ENCODE measurements around the gene KRI1.

DNA sequence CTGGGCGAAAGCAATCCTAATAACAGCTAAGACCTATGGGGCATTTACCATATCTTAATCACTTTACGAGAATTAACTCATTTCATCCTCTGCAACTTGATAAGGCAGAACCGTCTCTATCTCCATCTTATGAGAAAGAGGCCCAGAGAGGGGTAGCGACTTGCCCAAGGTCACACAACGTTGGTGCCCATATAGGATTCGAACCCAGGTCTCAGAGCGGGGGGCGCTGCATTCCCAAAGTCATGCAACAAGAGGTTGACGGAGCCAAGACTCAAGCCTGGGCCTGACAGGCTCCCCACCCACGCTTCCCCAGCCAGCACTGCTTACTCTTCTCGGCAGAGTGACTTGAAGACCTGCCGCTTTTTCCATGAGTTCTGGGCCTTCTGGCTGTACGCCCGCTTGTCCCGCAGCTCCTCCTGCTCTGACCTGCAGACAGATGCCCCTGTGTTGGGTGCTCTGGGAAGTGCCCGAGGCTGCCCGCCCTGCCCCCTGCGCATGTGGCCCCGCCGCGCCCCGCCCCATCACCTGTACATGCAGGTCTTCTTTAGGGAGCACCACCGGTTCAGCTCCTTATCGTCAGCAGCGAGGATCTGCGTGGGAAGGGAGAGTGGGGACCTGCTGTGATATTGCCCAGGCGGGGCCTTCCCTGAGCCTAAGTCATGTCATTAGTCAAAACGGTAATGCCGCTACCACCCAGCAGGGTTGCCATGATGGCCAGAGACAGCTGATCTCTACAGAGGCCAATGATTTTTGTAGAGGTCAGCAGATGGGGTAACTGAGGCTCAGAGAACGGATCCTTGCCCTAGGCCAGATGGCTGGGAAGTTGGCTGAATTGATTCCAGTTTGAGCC is 10.8 kb downstream of the KRI1 start:
- TF ChIP-seq POLR2AphosphoS5 (IDR thresholded peaks at IDR 0.05): no peak
- TF ChIP-seq, protein P1, sequence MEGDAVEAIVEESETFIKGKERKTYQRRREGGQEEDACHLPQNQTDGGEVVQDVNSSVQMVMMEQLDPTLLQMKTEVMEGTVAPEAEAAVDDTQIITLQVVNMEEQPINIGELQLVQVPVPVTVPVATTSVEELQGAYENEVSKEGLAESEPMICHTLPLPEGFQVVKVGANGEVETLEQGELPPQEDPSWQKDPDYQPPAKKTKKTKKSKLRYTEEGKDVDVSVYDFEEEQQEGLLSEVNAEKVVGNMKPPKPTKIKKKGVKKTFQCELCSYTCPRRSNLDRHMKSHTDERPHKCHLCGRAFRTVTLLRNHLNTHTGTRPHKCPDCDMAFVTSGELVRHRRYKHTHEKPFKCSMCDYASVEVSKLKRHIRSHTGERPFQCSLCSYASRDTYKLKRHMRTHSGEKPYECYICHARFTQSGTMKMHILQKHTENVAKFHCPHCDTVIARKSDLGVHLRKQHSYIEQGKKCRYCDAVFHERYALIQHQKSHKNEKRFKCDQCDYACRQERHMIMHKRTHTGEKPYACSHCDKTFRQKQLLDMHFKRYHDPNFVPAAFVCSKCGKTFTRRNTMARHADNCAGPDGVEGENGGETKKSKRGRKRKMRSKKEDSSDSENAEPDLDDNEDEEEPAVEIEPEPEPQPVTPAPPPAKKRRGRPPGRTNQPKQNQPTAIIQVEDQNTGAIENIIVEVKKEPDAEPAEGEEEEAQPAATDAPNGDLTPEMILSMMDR (IDR thresholded peaks at IDR 0.05): no peak
- no peak for TF ChIP-seq POLR2A (IDR thresholded peaks at IDR 0.05)
